Testis (tissue), 3 donors: ENCODE results near the gene WBP1L. TPM values are rescaled to one million over a fixed set of nuclear protein-coding genes. Genes with fewer than 3 reads are reported as not detected.

Source experiments
- DNase-seq: peaks from one replicate; pipeline ENCODE4 v3.0.0-alpha.2; 2019
- H3K27ac ChIP-seq, 2 donors: fragments of 200-600 bp; sonication (generic); one replicate each; pipeline ENCODE4 v1.5.1; 2019
- H3K27me3 ChIP-seq: fragments of 200-600 bp; sonication (generic); one replicate; pipeline ENCODE4 v1.5.1; 2019
- H3K36me3 ChIP-seq: fragments of 200-600 bp; sonication (generic); one replicate; pipeline ENCODE4 v1.5.1; 2017; ENCODE audit warnings: low read depth; ENCODE audit errors: missing control alignments
- H3K4me1 ChIP-seq: fragments of 200-600 bp; sonication (generic); one replicate; pipeline ENCODE4 v1.5.1; 2019
- H3K4me3 ChIP-seq, 2 donors: fragments of 200-600 bp; sonication (generic); one replicate each; pipeline ENCODE4 v1.5.1; 2017 to 2019
- H3K9me3 ChIP-seq: fragments of 200-600 bp; sonication (generic); one replicate; pipeline ENCODE4 v1.5.1; 2017
- POLR2A ChIP-seq: fragments of 450-650 bp; IDR thresholded peaks from one replicate; pipeline ENCODE4 v1.6.1; 2017; ENCODE audit warnings: antibody characterized with exemption, mild to moderate bottlenecking, moderate library complexity
- WGBS, 2 donors: methylation state at CpG; one replicate each; pipeline ENCODE4 v1.1.5; 2018; 5-methylcytosine and 5-hydroxymethylcytosine counted together
- intact Hi-C: fragments of 100-400 bp; cut with DNase I; formaldehyde crosslinking; loops from one replicate; pipeline ENCODE4 v1.15.1; 2023; ENCODE audit warnings: low total_unique reads
- polyA plus RNA-seq: library from polyadenylated mRNA; stranded (reverse); fragments of 350-450 nt; fragmentation: Illumina TruSeq; extraction: RNeasy Lipid Tissue Mini Kit (QIAGEN cat#74804); gene quantifications from one replicate; pipeline ENCODE4 v1.2.3, GENCODE V29; 2014; ENCODE audit warnings: low read depth, low replicate concordance; ENCODE audit not compliant: insufficient read depth
- total RNA-seq, 2 donors: library from RNA; depleted of rRNA; stranded (reverse); fragments of >200 nt; gene quantifications; one replicate each; pipeline ENCODE4 v1.2.3, GENCODE V29; 2016
- TF ChIP-seq, protein P1 (sequence below), 3 experiments: fragments of 450-650 bp in 2 of 3; fragments of 200-600 bp in 1 of 3; sonication (generic) in 1 of 3; IDR thresholded peaks; one replicate each; pipeline ENCODE4 v1.5.1; 2016 to 2019; ENCODE audit warnings: antibody characterized with exemption in 3 of 3, mild to moderate bottlenecking in 2 of 3, moderate library complexity in 1 of 3

Gene WBP1L
- total and polyA plus RNA-seq, 3 donors from 2014 or later = 72.4 to 165 (median 113) TPM

DNA sequence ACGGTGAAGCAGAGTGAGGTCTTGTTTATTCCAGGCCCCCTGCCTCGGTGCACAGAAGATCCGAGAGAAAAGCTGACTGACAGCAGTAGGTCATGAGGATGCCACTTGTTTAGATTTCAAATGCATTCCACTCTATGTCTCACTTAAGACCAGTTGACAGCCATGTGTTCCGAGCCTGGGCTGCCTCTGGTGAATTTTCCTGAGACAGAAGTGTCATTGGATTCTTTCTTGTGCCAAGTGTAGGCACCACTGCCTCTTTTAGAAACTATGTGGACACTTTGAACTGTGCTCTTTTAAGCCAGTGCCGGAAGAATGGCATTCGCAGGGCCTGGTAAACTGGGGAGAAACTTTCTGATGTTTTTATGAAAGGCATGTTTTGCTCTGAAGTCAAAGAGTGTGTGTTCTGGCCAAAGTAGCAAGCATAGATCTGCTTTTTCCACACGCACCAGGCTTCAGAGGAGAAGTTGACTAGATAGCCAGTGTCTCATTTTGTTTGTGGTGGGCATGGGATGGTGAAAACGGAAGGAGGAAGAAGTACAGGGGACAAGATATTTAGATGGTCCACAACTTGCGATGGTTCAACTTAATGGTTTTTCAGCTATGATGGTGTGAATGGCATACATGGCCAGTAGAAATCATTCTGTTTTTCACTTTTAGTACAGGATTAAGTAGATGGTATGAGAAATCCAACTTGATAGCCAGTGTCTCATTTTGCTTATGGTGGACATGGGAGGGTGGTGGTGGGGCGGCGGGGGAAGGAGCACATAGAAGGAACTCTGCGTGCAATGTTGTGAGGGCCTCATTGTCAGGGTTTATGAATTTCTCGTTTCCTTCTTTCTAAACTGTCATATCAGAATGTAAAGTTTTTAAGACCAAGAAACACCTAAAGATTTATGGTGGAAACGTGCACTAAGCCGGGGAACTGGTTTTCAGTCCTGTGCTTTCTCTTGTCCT is 52.0 kb downstream of the WBP1L start:
- Histone ChIP-seq H3K27me3 (no peaks in the 10 kb centered on the region), H3K4me3 (no peak overlapping the region), H3K36me3 (no peaks in the 10 kb centered on the region), H3K27ac (peak overlapping the region; percentile 57 to 64), H3K9me3 (no peaks in the 10 kb centered on the region), H3K4me1 (peaks cover 50% of the 10 kb centered on the region)
- DNase-seq = no peak
- TF ChIP-seq, protein P1, sequence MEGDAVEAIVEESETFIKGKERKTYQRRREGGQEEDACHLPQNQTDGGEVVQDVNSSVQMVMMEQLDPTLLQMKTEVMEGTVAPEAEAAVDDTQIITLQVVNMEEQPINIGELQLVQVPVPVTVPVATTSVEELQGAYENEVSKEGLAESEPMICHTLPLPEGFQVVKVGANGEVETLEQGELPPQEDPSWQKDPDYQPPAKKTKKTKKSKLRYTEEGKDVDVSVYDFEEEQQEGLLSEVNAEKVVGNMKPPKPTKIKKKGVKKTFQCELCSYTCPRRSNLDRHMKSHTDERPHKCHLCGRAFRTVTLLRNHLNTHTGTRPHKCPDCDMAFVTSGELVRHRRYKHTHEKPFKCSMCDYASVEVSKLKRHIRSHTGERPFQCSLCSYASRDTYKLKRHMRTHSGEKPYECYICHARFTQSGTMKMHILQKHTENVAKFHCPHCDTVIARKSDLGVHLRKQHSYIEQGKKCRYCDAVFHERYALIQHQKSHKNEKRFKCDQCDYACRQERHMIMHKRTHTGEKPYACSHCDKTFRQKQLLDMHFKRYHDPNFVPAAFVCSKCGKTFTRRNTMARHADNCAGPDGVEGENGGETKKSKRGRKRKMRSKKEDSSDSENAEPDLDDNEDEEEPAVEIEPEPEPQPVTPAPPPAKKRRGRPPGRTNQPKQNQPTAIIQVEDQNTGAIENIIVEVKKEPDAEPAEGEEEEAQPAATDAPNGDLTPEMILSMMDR (IDR thresholded peaks at IDR 0.05) = no peak
- TF ChIP-seq POLR2A = no peak
- 74 to 75% methylated on average over 15 of the region's 15 CpGs for WGBS, 2 donors
- intact Hi-C loops = no loop called here

DNA sequence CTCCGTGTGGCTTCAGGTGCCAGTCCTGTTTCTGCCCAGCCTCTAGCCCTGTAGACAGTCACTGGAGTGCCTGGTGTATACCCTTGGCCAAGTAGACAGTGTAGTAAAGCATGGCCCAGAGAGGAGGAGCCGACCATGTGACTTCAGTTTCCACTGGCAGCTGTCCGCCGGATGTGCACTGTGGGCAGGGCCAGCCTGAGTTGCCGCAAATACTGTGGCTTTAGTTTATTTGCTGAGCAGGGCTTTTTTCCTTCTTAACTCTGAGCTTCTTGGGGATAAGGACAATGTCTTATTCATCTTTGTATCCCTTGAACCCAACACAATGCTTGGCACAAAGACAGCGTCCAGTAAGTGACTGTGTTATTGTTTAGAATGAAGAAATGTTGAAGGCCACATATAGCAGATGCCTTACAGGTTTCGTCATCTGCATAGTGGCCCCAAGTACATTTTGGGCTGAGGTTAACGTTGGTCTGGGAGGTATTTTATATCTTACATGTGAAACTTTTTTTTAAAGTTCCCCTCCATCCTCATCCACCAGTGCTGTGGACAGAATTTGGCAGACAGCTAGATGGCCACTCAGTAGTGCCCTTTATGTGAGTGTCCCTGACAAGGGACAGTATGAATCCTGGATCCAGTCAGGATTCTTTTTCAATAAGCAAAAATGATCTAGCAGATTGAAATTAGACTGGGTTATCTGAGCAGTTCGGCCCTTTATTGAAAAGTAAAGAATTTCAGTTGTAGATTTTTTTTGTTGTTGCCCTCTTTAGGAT is 52.8 kb downstream of the WBP1L start:
- no peak for TF ChIP-seq POLR2A
- TF ChIP-seq, protein P1 (IDR thresholded peaks at IDR 0.05) = no peak
- intact Hi-C loops = no loop called here
- Histone ChIP-seq H3K4me1 (peaks cover 54% of the 10 kb centered on the region), H3K27ac (peak overlapping the region; percentile 57 to 64), H3K4me3 (no peak overlapping the region), H3K36me3 (no peaks in the 10 kb centered on the region), H3K9me3 (no peaks in the 10 kb centered on the region), H3K27me3 (no peaks in the 10 kb centered on the region)
- WGBS, 2 donors = 27 to 39% methylated on average over 9 of the region's 9 CpGs
- peak; percentile 91 for DNase-seq

DNA sequence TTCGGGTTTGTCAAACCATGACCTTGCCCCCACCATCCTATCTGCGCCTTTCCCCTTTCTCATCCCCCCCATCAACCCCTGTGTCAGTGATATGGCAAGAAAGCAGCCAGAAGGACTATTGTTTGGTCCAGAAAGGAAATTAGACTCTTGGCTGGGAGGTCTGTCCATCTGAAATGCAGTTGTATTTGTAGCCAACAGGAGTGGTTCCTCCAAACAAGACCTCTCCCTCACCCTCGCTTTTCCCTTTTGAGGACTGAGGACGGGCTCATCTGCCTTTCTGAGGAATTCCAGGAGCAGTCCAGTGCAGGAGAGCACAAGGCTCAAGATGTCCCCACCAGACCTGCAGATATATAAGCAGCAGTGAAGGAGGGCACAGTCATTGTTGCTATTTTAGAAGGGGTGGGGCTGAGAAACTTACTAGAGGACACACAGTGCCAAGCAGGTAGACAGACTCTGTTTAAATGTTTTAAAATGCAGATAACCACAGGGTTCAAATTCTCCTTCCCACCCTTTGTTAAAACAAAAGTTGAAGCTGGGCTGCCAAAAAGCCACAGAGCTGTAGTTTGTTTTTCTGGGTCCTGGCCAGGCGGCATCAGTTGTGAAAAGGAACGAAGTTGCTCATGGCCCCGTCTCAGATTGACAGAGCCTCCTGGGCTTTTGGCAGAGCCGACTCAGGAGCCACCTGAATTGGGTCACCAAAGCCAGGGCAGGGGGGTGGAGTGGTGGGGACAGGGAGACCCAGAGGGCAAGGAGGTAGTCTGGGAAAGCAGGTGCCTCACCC is 56.1 kb downstream of the WBP1L start:
- Histone ChIP-seq H3K4me1 (peaks cover 56% of the 10 kb centered on the region), H3K36me3 (no peaks in the 10 kb centered on the region), H3K27me3 (no peaks in the 10 kb centered on the region), H3K27ac (peak overlapping the region; percentile 6 to 39), H3K9me3 (no peaks in the 10 kb centered on the region), H3K4me3 (no peak overlapping the region)
- intact Hi-C loops = no loop called here
- DNase-seq = no peak
- TF ChIP-seq, protein P1 (IDR thresholded peaks at IDR 0.05) = no peak
- TF ChIP-seq POLR2A = no peak
- 52 to 61% methylated on average over 8 of the region's 8 CpGs for WGBS, 2 donors

DNA sequence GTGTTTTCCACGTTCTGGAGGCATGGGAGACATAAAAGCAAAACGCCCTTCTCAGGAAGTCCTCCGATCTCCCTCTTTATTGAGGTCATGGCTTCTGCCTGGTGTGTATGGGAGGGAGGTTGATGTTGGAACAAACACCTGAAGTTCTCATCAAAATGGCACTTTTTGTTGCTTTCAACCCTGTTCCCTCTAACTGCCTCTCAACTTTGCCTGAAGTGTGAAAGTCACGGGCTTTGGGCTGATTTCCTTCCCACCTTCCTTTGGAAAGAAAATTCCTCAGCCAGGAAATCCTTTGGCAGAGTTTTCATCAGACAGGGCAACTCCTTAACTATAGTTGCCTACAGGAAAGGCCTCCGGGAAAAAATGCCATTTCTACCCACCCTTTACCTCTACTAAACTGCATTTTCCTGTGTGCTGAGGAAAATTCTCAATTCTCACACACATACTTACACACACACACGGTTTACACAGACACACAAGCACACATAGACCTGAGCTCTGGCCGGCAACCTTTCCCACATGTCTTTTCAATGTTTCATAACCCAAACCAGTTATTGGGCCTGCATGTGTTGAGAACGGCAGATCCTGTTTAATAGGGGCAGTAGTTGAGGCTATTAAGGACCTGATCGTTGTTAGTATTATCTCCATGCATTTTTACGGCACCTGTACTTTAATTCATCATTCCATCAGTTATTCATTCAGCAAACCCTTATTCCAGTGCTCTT is 57.0 kb downstream of the WBP1L start:
- WGBS, 2 donors = 72 to 74% methylated on average over 10 of the region's 10 CpGs
- Histone ChIP-seq H3K27me3 (no peaks in the 10 kb centered on the region), H3K4me3 (no peak overlapping the region), H3K36me3 (no peaks in the 10 kb centered on the region), H3K9me3 (no peaks in the 10 kb centered on the region), H3K27ac (peak overlapping the region; percentile 6 to 39), H3K4me1 (peaks cover 50% of the 10 kb centered on the region)
- no peak for DNase-seq
- TF ChIP-seq, protein P1 (IDR thresholded peaks at IDR 0.05) = no peak
- no peak for TF ChIP-seq POLR2A
- intact Hi-C loops = no loop called here
